KMS-11 (cell line): ENCODE data around the gene TWNK.
A peak's percentile ranks its signal among the peaks of the same experiment; 100 is the strongest.

Experiments
- H2AFZ ChIP-seq: fragments of 200-600 bp; sonication (generic); 2 replicates; pipeline ENCODE4 v1.6.1; 2016; ENCODE audit warnings: antibody characterized with exemption, mixed run types, low read depth
- H3K27ac ChIP-seq: fragments of 200-600 bp; sonication (generic); 2 replicates; pipeline ENCODE4 v1.6.1; 2016; ENCODE audit warnings: mild to moderate bottlenecking, mixed run types
- H3K27me3 ChIP-seq: fragments of 200-600 bp; sonication (generic); 2 replicates; pipeline ENCODE4 v1.6.1; 2017; ENCODE audit warnings: mild to moderate bottlenecking, low read depth, mixed run types, moderate library complexity; ENCODE audit not compliant: insufficient read depth
- H3K36me3 ChIP-seq: fragments of 200-600 bp; sonication (generic); 2 replicates; pipeline ENCODE4 v1.6.1; 2017; ENCODE audit warnings: mild to moderate bottlenecking, mixed run types; ENCODE audit not compliant: insufficient read depth
- H3K4me1 ChIP-seq: fragments of 200-600 bp; sonication (generic); 2 replicates; pipeline ENCODE4 v1.6.1; 2016; ENCODE audit warnings: mild to moderate bottlenecking, low read depth, mixed run types; ENCODE audit not compliant: poor library complexity, severe bottlenecking
- H3K4me2 ChIP-seq: fragments of 200-600 bp; sonication (generic); 2 replicates; pipeline ENCODE4 v1.7.0; 2016; ENCODE audit warnings: mild to moderate bottlenecking, mixed run types
- H3K4me3 ChIP-seq: fragments of 200-600 bp; sonication (generic); IDR thresholded peaks from 2 replicates; pipeline ENCODE4 v1.6.1; 2017; ENCODE audit warnings: low read depth, low read length, mixed read lengths; ENCODE audit not compliant: insufficient read depth
- H3K79me2 ChIP-seq: fragments of 200-600 bp; sonication (generic); 2 replicates; pipeline ENCODE4 v1.6.1; 2016; ENCODE audit warnings: low read depth, mixed run types; ENCODE audit not compliant: insufficient read depth
- H3K9ac ChIP-seq: fragments of 200-600 bp; sonication (generic); 2 replicates; pipeline ENCODE4 v1.6.1; 2016; ENCODE audit warnings: mild to moderate bottlenecking, mixed run types
- H4K20me1 ChIP-seq: fragments of 200-600 bp; sonication (generic); 2 replicates; pipeline ENCODE4 v1.6.1; 2016; ENCODE audit warnings: mild to moderate bottlenecking, mixed run types; ENCODE audit not compliant: insufficient read depth
- TF ChIP-seq, protein P1 (sequence below): fragments of 200-600 bp; sonication (generic); conservative IDR thresholded peaks from 2 replicates; pipeline ENCODE4 v1.6.1; 2017; ENCODE audit warnings: low read depth, mild to moderate bottlenecking, antibody characterized with exemption, low read length, moderate library complexity, mixed read lengths

The TWNK gene

DNA sequence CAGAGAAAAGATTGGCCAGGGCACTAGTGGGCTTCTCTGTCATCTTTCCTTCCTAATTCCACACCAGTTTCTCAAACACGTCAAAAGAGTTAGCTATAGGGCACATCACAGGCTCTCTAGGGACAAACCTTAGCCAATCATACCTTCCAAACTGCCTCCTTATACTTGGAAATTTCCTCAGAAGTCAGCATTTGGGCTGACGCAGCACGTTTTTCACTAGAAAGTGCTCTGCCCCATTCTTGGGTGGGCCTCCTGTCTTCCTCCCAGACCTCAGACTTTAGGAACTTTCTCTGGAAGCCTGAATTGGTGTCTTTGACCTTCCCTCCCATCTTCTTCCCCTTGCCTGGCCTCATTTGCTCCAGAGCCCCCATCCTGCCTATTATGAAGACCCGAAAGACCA, 54.8 kb downstream of the TWNK start:
- Histone ChIP-seq H3K4me3 (no peak overlapping the region), H3K79me2 (no peaks in the 10 kb centered on the region), H3K27me3 (no peaks in the 10 kb centered on the region), H2AFZ (peak overlapping the region; percentile 88; the same call in 1 of the 2 replicates), H3K4me2 (peak overlapping the region; percentile 85; the same call in 1 of the 2 replicates), H3K4me1 (peaks cover 23% of the 10 kb centered on the region), H3K9ac (no peak overlapping the region), H3K36me3 (no peaks in the 10 kb centered on the region), H3K27ac (no peak overlapping the region), H4K20me1 (no peaks in the 10 kb centered on the region)
- TF ChIP-seq, protein P1, sequence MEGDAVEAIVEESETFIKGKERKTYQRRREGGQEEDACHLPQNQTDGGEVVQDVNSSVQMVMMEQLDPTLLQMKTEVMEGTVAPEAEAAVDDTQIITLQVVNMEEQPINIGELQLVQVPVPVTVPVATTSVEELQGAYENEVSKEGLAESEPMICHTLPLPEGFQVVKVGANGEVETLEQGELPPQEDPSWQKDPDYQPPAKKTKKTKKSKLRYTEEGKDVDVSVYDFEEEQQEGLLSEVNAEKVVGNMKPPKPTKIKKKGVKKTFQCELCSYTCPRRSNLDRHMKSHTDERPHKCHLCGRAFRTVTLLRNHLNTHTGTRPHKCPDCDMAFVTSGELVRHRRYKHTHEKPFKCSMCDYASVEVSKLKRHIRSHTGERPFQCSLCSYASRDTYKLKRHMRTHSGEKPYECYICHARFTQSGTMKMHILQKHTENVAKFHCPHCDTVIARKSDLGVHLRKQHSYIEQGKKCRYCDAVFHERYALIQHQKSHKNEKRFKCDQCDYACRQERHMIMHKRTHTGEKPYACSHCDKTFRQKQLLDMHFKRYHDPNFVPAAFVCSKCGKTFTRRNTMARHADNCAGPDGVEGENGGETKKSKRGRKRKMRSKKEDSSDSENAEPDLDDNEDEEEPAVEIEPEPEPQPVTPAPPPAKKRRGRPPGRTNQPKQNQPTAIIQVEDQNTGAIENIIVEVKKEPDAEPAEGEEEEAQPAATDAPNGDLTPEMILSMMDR = no peak

DNA sequence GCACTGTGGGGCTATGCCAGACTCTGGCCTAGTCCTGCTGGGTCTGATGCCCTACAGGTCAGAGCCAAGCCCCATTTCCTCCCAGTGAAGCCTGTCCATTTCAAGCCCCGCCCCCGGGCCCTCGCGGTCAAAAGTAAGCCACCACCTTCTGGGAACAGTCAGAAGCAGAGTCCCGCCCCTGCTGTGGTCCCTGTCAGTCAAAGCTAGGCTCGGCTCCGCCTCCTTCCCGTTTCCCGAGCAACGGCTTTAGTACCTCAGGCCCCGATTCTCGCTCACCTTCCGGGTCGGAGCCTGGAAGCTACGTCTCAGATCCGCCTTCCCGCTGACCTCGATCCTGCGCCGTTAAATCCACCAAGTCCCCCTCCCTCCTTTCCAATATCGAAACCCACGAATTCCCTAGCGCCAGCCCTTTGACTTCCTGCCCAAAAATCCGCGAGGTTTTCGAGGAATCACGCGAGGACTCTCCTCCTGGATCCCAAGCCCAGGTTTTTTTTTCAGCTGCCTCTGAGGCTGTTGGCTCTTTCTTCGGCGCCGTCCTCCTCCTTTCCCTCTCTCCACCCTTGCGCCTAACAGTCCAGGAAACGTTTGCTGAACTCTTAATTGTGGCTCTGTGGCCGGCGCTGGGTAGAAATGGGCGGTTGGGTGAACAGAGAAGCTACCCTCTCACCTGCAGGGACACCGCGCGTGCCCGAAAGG, 55.5 kb downstream of the TWNK start:
- no peaks in the 10 kb centered on the region for H3K79me2 ChIP-seq
- peak overlapping the region; percentile 23; the same call in 1 of the 2 replicates for H3K27ac ChIP-seq
- H3K36me3 ChIP-seq = no peaks in the 10 kb centered on the region
- H3K9ac ChIP-seq = peak overlapping the region; percentile 63; the same call in 1 of the 2 replicates
- TF ChIP-seq, protein P1 = no peak
- peaks cover 23% of the 10 kb centered on the region for H3K4me1 ChIP-seq
- H2AFZ ChIP-seq = peak overlapping the region; percentile 88; the same call in 1 of the 2 replicates
- H3K4me2 ChIP-seq = peak overlapping the region; percentile 85
- H4K20me1 ChIP-seq = no peaks in the 10 kb centered on the region
- no peak overlapping the region for H3K4me3 ChIP-seq
- H3K27me3 ChIP-seq = no peaks in the 10 kb centered on the region

DNA sequence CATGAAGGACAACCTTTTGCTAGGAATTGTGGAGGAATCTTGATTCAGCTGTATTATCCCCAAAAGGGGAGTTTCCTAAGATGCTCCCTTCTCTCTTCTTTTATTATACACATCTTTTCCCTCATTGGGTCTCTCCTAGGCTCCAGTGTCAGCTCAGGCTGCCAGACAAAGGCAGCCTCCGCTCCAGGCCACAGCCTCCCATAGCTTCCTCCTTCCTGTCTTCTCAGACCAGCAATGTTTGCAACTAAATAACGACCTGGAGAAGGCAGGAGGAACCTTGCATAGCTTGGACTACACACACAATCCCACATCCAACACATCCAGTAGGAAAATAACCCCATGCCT, 56.0 kb downstream of the TWNK start:
- peak overlapping the region; percentile 85 for H3K4me2 ChIP-seq
- peak overlapping the region; percentile 88; the same call in 1 of the 2 replicates for H2AFZ ChIP-seq
- no peak overlapping the region for H3K4me3 ChIP-seq
- peak overlapping the region; percentile 63; the same call in 1 of the 2 replicates for H3K9ac ChIP-seq
- no peaks in the 10 kb centered on the region for H3K79me2 ChIP-seq
- H3K4me1 ChIP-seq = peaks cover 23% of the 10 kb centered on the region
- H3K36me3 ChIP-seq = no peaks in the 10 kb centered on the region
- TF ChIP-seq, protein P1 = no peak
- no peaks in the 10 kb centered on the region for H3K27me3 ChIP-seq
- H3K27ac ChIP-seq = peak overlapping the region; percentile 23; the same call in 1 of the 2 replicates
- H4K20me1 ChIP-seq = no peaks in the 10 kb centered on the region
